AG09309 (cell line): ENCODE data around the gene CSF3.
A peak's percentile ranks its signal among the peaks of the same experiment; 100 is the strongest.

ENCODE experiments used
- DNase-seq: peaks from one replicate; pipeline ENCODE4 v3.0.0-alpha.2; 2010; ENCODE audit warnings: low read depth
- H3K4me3 ChIP-seq: 2 replicates; pipeline ENCODE4 v1.5.1; 2011; ENCODE audit warnings: mild to moderate bottlenecking, low read depth, low read length, moderate library complexity; ENCODE audit not compliant: control insufficient read depth
- CTCF ChIP-seq: IDR thresholded peaks from 2 replicates; pipeline ENCODE4 v1.5.1; 2011; ENCODE audit warnings: mild to moderate bottlenecking, low read depth, low read length, inconsistent platforms; ENCODE audit not compliant: insufficient read depth, control insufficient read depth; ENCODE audit errors: missing control alignments

CSF3 gene

GRCh38 chr17:39980351-39981206, 34.7 kb upstream of the CSF3 start, which contains the start of gene PSMD3:
Gene PSMD3 (plus strand): TSS chr17:39980807. CDS start chr17:39980971, 164 bp downstream.
- peak within 1 kb of the TSS; percentile 93 for H3K4me3 ChIP-seq
- peak; percentile 83 for TF ChIP-seq CTCF
- DNase-seq = peak; percentile 98

DNA sequence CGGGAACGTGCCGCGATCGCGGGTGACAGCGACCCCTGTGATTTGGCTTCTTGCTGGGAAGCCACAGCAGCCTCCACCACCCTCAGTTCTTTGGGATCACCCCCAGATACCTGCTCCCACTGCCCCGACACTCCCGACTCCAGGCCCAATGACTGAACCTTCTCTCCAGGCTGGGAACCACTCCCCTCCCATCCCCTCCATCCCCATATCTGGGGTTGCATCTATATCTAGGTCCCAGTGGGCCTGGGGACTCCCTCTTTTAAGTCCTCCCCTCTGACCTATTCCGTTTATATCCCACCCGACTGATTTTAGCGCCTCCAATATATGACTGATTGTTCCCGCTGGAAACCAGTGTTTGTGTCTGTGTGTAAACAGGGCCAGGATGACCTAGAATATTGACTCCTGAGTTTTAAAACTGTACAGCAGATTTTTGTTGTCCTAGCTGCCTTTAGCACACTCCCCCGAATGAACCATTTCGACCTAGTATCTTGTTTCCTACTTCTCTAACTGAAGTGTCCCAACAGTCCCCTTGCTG, 34.0 kb upstream of the CSF3 start:
- no peak for TF ChIP-seq CTCF
- H3K4me3 ChIP-seq = peak overlapping the region; percentile 93
- DNase-seq = no peak

DNA sequence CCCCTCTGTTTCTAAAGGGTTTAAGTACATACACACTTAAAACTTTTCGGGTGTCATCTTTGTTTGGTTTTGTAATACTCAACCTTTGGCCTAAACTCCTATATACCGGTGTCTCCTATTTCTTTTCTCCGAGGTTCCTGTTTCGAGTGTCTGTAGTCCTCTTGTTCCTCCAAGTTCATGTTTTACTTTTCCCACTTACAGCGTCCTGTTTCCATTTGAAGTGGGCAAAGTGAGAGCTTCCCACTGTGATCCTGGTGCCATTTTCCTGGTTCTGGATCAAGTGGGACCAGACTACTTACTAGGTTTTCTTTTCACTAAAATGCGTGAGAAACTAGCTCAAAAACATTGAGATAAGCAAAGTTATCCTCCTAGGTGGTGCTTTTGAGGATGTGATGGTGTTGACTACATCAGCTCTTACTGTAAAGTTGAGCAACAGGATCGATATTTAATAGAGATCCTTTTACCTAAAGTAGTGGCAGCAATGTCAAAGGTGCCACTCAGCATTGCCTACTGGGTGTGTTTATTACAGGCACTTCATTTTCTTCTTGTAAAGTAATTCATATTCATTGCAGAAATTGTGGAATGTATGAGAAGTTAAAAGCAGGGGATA, 33.4 kb upstream of the CSF3 start:
- no peak for TF ChIP-seq CTCF
- H3K4me3 ChIP-seq = peak overlapping the region; percentile 93
- DNase-seq = no peak

DNA sequence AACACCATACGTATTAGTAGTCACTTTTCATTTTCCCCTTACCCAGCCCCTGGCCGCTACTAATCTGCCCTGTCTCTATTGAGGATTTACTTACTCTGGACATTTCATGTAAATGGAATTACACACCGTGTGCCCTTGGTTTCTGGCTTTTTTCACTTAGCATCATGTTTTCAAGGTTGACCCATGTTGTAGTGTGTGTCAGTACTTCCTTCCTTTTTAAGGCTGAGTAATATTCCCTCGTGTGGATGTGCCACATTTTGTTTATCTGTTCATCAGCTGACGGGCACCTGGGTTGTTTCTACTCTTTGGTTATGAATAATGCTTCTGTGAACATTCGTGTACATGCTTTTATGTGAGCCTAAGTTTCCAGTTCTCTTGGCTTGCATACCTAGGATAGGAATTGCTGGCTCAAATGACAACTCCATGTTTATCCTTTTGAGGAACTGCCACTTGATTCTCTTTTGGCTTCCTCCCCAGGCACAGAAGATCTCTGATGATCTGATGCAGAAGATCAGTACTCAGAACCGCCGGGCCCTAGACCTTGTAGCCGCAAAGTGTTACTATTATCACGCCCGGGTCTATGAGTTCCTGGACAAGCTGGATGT, 26.9 kb upstream of the CSF3 start:
- no peak overlapping the region for H3K4me3 ChIP-seq
- DNase-seq = no peak
- no peak for TF ChIP-seq CTCF

DNA sequence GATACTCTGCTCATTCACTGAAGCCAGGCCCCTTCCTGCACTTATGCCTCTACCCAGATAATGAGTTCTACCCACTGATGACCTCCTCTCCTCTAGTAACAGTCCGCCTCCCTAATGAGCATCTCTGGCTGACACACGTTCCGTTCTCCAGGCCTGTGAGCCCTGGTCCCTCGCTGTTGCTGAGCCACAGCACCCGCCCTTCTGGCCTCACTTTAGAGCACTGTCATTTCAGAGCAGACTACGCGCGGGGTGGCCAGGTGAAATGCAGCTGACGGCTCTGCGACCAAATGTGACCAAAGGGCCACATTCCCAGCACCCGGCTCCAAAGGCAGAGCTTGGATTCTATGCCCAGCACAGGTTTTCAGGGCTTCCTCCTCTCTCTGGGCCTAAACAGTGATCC, 20.8 kb upstream of the CSF3 start:
- no peak for DNase-seq
- TF ChIP-seq CTCF = no peak

DNA sequence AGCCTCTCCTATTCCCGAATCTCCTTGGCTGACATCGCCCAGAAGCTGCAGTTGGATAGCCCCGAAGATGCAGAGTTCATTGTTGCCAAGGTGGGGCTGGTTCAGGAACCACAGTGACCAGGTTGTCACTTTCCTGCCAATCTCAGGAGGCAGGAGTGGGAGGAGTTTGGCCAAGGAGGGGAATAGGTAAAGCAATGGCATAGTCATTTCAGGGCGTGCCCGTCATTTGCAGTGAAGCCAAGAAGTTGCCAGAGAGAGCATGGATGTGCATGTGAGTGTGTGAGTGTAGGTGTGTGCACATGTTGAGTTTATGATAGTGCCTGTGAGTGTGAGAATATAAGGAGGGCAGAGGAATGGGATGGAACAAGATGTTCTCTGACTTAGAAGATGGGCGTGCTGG, 19.8 kb upstream of the CSF3 start:
- no peak for TF ChIP-seq CTCF
- H3K4me3 ChIP-seq = no peak overlapping the region
- no peak for DNase-seq

More for the DNA sequence above, 20.8 kb upstream of the CSF3 start:
- no peak overlapping the region for H3K4me3 ChIP-seq
